H1 (cell line): Measurements from ENCODE around the gene CHAD.

ENCODE experiments used
- CTCF ChIP-seq, 3 experiments: IDR thresholded peaks; 1 replicate in 2 of 3; 2 replicates in 1 of 3; pipeline versions ENCODE4 v1.5.1 to v1.6.1; 2011; ENCODE audit warnings: low read length in 3 of 3, mild to moderate bottlenecking in 3 of 3, inconsistent platforms in 2 of 3, low read depth in 1 of 3, moderate library complexity in 1 of 3; ENCODE audit not compliant: insufficient read depth in 1 of 3; ENCODE audit errors: control extremely low read depth in 1 of 3
- EZH2 ChIP-seq: fragments of 200-600 bp; sonication (generic); IDR thresholded peaks from 2 replicates; pipeline ENCODE4 v1.7.1; 2012; ENCODE audit warnings: low read depth, mild to moderate bottlenecking, moderate library complexity, low read length, inconsistent platforms; ENCODE audit not compliant: severe bottlenecking

- no peak for TF ChIP-seq CTCF (IDR thresholded peaks at IDR 0.05; ENCODE audit: control extremely low read depth in 1 of 3, insufficient read depth in 1 of 3, low read depth in 1 of 3, low read length in 3 of 3)
- no peak for TF ChIP-seq EZH2
Measured at GRCh38 chr17:50425682-50426471, 42.8 kb downstream of the CHAD start, which contains the start of gene ACSF2.
